ENCODE results near the gene PCDHA5.

DNA sequence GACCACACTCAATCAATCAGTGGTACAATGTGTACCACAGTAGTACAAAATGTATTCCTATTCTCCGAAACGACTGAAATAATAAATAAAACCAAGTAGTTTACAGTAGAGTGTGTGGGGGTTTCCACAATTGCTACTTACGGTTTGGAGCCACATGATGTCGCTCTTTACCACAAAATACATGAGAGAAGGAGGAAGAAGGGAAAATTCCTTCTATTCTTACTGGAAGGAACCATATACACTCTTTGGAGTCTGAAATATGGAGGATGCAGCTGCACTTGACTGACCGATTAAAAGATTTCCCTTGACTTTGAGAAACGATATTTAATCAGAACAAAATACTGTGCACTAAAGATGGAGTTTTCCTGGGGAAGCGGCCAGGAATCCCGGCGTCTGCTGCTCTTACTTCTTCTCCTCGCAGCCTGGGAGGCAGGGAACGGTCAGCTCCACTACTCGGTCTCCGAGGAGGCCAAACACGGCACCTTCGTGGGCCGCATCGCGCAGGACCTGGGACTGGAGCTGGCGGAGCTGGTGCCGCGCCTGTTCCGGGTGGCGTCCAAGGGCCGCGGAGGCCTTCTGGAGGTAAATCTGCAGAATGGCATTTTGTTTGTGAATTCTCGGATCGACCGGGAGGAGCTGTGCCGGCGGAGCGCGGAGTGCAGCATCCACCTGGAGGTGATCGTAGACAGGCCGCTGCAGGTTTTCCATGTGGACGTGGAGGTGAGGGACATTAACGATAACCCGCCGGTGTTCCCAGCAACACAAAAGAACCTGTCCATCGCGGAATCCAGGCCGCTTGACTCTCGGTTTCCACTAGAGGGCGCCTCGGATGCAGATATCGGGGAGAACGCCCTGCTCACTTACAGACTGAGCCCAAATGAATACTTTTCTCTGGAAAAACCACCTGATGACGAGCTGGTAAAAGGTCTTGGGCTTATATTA, 14.3 kb upstream of the PCDHA5 start, which contains the start of gene PCDHA4:
- TF ChIP-seq CTCF (IDR thresholded peaks at IDR 0.05) (no peak), EZH2 (IDR thresholded peaks at IDR 0.05; ENCODE audit: borderline replicate concordance, insufficient read depth, low read depth, low read length, poor library complexity, severe bottlenecking) (no peak)
